ENCODE data around the gene CYFIP1. TPM values are rescaled to one million over a fixed set of nuclear protein-coding genes. Genes with fewer than 3 reads are reported as not detected.

The CYFIP1 gene
- total RNA-seq, 4 donors from 2014 or later: 31.1 to 52.6 (median 37.4) TPM

GRCh38 chr15:22951381-22952280 lies 28.5 kb downstream of the CYFIP1 start:
- peak overlapping the region; percentile 38 to 61 (median 58) for H3K27ac ChIP-seq
- H3K4me3 ChIP-seq: no peak overlapping the region
- H3K36me3 ChIP-seq: no peaks in the 10 kb centered on the region
- no peak for TF ChIP-seq CTCF (IDR thresholded peaks at IDR 0.05 in 4 of 5, conservative IDR thresholded peaks at IDR 0.05 in 1 of 5)
- TF ChIP-seq POLR2A (IDR thresholded peaks at IDR 0.05): no peak
- H3K9me3 ChIP-seq: no peaks in the 10 kb centered on the region
- H3K4me1 ChIP-seq: peaks cover 30% of the 10 kb centered on the region in 2 donors
- H3K27me3 ChIP-seq: no peaks in the 10 kb centered on the region
- in situ Hi-C loops (cut with MboI; ENCODE audit: low sequenced_read_pairs in 4 of 4) (no loop called here), intact Hi-C loops (cut with DNase I; ENCODE audit: low total_unique reads) (no loop called here)
- no peak for DNase-seq
- ATAC-seq: no peak

- Histone ChIP-seq H3K4me1 (peaks cover 24 to 27% of the 10 kb centered on the region in 2 donors), H3K4me3 (no peak overlapping the region), H3K36me3 (no peaks in the 10 kb centered on the region), H3K27me3 (no peaks in the 10 kb centered on the region), H3K27ac (peak overlapping the region; percentile 38 to 61 (median 58)), H3K9me3 (no peaks in the 10 kb centered on the region)
- in situ Hi-C loops (cut with MboI; ENCODE audit: low sequenced_read_pairs in 4 of 4): no loop called here
- intact Hi-C loops (cut with DNase I; ENCODE audit: low total_unique reads): no loop called here
- TF ChIP-seq CTCF (IDR thresholded peaks at IDR 0.05 in 4 of 5, conservative IDR thresholded peaks at IDR 0.05 in 1 of 5) (no peak), POLR2A (IDR thresholded peaks at IDR 0.05) (no peak)
- DNase-seq: no peak
- no peak for ATAC-seq
Measured at GRCh38 chr15:22951031-22951380, 29.2 kb downstream of the CYFIP1 start.

GRCh38 chr15:22950256-22950990 lies 29.7 kb downstream of the CYFIP1 start:
- TF ChIP-seq CTCF (IDR thresholded peaks at IDR 0.05 in 4 of 5, conservative IDR thresholded peaks at IDR 0.05 in 1 of 5) (no peak), POLR2A (IDR thresholded peaks at IDR 0.05) (no peak)
- no peak for DNase-seq
- intact Hi-C loops (cut with DNase I; ENCODE audit: low total_unique reads) (no loop called here), in situ Hi-C loops (cut with MboI; ENCODE audit: low sequenced_read_pairs in 4 of 4) (no loop called here)
- Histone ChIP-seq H3K36me3 (no peaks in the 10 kb centered on the region), H3K27ac (peak overlapping the region; percentile 38 to 61 (median 58)), H3K4me3 (peak overlapping the region in 1 of 4 donors; percentile 11), H3K9me3 (no peaks in the 10 kb centered on the region), H3K4me1 (peaks cover 18 to 22% of the 10 kb centered on the region in 2 donors), H3K27me3 (no peaks in the 10 kb centered on the region)
- no peak for ATAC-seq

GRCh38 chr15:22949074-22949547 lies 31.1 kb downstream of the CYFIP1 start:
- peaks cover 0 to 5% of the 10 kb centered on the region in 2 donors for H3K36me3 ChIP-seq
- peak overlapping the region in 2 of 4 donors; percentile 2 to 7 for H3K4me3 ChIP-seq
- H3K4me1 ChIP-seq: peaks cover 12 to 16% of the 10 kb centered on the region in 2 donors
- H3K27me3 ChIP-seq: no peaks in the 10 kb centered on the region
- DNase-seq: peak in 1 of 2 donors; percentile 35
- ATAC-seq: peak in 1 of 2 donors; percentile 61
- in situ Hi-C loops (cut with MboI; ENCODE audit: low sequenced_read_pairs in 4 of 4) (no loop called here), intact Hi-C loops (cut with DNase I; ENCODE audit: low total_unique reads) (no loop called here)
- TF ChIP-seq CTCF (IDR thresholded peaks at IDR 0.05 in 4 of 5, conservative IDR thresholded peaks at IDR 0.05 in 1 of 5) (no peak), POLR2A (IDR thresholded peaks at IDR 0.05) (no peak)
- H3K27ac ChIP-seq: peak overlapping the region; percentile 36 to 61 (median 58)
- no peaks in the 10 kb centered on the region for H3K9me3 ChIP-seq

Measured in gastrocnemius medialis (tissue), 4 donors.